Measurements from ENCODE around the gene DDX23.

DDX23 gene

DNA sequence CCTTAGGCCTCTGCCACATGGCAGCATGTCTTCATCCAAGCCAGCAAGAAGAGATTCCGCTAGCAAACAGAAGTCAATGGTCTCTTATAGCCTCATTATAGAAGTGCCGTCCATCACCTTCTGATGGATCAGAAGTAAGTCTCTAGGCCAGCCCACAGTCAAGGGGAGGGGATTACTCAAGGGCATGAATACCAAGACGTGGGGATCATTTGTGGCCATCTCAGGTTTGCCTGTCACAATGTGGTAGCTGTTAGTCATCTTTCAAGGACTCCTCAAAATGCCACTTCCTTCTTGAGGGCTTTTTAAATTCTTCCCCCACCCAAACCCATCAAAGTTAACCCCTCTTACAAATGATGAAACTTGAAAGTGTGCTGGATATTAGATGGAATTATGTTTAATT is 55.0 kb downstream of the DDX23 start:
- H3K27ac Mint-ChIP-seq (ENCODE audit: low read depth) = no peak overlapping the region
- no peaks in the 10 kb centered on the region for H3K9me3 Mint-ChIP-seq
- no peaks in the 10 kb centered on the region for H3K36me3 Mint-ChIP-seq (ENCODE audit: insufficient read depth)
- DNase-seq (ENCODE audit: low spot score in 2 of 2) (no peak), ATAC-seq (replicated peaks; ENCODE audit: extremely low read depth, poor library complexity, severe bottlenecking) (no peak)
- peaks cover 28% of the 10 kb centered on the region for H3K27me3 Mint-ChIP-seq
- no peak overlapping the region for H3K4me3 Mint-ChIP-seq
- peaks cover 10% of the 10 kb centered on the region for H3K4me1 Mint-ChIP-seq

DNA sequence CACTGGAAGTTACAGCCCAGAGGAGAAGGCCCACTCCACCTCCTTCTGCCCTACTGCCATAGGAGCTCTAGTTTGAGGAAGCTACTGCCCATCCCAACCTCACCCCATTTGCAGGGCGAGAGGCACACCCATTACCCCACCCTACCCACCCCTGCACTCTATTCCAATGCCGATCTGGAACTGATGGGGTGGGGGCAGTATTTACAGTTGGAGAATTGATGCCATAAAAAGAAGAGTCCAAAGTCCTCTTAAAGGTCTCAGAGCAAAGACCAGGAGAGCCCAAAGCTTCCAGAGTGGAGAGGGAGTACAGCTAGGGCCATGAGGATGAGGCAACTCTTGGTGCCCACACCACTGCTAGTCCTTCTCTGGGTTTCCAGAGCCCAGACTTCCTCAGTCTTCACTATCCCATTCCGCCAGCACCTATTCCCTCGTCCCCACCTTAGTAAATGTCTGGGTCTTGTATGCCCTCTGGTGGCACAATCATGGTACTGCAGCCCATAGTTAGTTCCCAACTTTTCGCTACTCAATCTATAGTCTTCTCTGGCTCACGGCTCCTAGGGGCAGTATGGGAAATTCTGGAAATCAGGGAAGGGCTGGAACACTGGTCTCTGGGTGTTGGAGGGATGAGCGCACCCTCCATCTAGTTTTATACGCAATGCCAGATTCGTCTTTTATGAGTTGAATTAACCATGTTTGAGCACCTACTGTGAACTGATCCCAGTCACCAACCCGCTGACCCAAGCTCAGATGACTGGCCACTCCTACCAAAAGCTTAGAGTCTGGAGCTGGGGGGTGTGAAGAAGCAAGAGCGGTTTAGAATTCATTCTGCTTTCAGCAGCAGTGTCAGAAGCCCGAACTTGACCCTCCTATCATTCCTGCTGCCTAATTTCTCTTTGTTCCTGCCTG is 56.2 kb downstream of the DDX23 start:
- Mint-ChIP-seq H3K27ac (ENCODE audit: low read depth) (no peak overlapping the region), H3K27me3 (peaks cover 25% of the 10 kb centered on the region), H3K4me1 (peaks cover 10% of the 10 kb centered on the region), H3K9me3 (no peaks in the 10 kb centered on the region), H3K36me3 (ENCODE audit: insufficient read depth) (no peaks in the 10 kb centered on the region), H3K4me3 (no peak overlapping the region)
- ATAC-seq (replicated peaks; ENCODE audit: extremely low read depth, poor library complexity, severe bottlenecking) (peak; percentile 32), DNase-seq (ENCODE audit: low spot score in 2 of 2) (peak; percentile 33 to 52)

DNA sequence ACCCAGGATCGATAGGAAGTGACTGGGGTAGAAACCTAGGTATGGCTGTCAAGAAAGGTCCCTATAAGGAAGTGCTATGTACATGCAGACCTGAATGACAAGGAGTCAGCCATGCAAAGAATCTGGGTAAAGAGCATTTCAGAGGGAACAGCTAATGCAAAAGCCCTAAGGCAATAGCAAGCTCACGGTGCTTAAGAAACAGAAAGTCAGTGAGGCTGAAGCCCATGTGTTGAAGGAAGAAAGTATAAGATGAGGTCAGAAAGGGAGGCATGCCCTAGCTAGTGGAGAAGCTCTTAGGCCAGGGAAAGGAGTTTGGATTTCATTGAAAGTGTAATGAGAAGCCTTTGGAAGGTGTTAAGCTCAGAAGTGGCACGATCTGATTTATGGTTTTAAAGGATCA is 57.1 kb downstream of the DDX23 start:
- Mint-ChIP-seq H3K27me3 (peaks cover 25% of the 10 kb centered on the region), H3K4me1 (peaks cover 15% of the 10 kb centered on the region), H3K4me3 (no peak overlapping the region), H3K27ac (ENCODE audit: low read depth) (no peak overlapping the region), H3K36me3 (ENCODE audit: insufficient read depth) (no peaks in the 10 kb centered on the region), H3K9me3 (no peaks in the 10 kb centered on the region)
- DNase-seq (ENCODE audit: low spot score in 2 of 2) (no peak), ATAC-seq (replicated peaks; ENCODE audit: extremely low read depth, poor library complexity, severe bottlenecking) (no peak)

- H3K27me3 Mint-ChIP-seq = peaks cover 36% of the 10 kb centered on the region
- no peak overlapping the region for H3K27ac Mint-ChIP-seq (ENCODE audit: low read depth)
- no peaks in the 10 kb centered on the region for H3K36me3 Mint-ChIP-seq (ENCODE audit: insufficient read depth)
- H3K4me1 Mint-ChIP-seq = peaks cover 21% of the 10 kb centered on the region
- ATAC-seq (replicated peaks; ENCODE audit: extremely low read depth, poor library complexity, severe bottlenecking) = no peak
- no peak overlapping the region for H3K4me3 Mint-ChIP-seq
- DNase-seq (ENCODE audit: low spot score in 2 of 2) = no peak
- no peaks in the 10 kb centered on the region for H3K9me3 Mint-ChIP-seq
These were observed 58.3 kb downstream of the DDX23 start for GRCh38 chr12:48793696-48794095.

DNA sequence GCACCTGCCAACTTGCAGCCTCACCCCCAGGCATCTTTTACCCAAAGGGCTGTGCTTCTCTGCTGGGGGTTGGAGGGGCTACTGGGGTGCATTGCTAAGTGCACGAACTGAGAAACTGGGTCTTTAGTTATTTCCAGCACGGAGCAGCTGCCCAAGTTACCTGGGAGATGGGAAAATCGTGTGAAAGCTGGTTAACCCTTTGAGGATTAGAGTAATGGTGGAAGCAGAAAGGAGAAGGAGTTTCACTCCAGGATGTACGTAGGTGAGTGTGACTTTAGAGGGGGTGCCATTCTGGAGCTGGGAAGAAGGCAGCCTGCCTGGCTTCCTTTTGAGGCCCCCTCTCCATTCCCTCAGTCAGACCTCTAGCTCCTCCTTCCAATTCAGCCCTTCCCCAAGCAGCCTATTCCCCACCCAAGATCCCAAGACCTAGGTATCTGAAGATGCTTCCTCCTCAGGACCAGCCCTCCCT is 62.1 kb downstream of the DDX23 start:
- Mint-ChIP-seq H3K27me3 (peaks cover 67% of the 10 kb centered on the region), H3K4me3 (peak overlapping the region; percentile 51), H3K27ac (ENCODE audit: low read depth) (no peak overlapping the region), H3K36me3 (ENCODE audit: insufficient read depth) (no peaks in the 10 kb centered on the region), H3K9me3 (no peaks in the 10 kb centered on the region), H3K4me1 (peaks cover 23% of the 10 kb centered on the region)
- no peak for ATAC-seq (replicated peaks; ENCODE audit: extremely low read depth, poor library complexity, severe bottlenecking)
- DNase-seq (ENCODE audit: low spot score in 2 of 2) = no peak

- Mint-ChIP-seq H3K27ac (ENCODE audit: low read depth) (no peak within 1 kb of the TSS), H3K4me1 (peaks cover 21% of the 10 kb centered on the region), H3K9me3 (no peaks in the 10 kb centered on the region), H3K36me3 (ENCODE audit: insufficient read depth) (no peaks in the 10 kb centered on the region), H3K27me3 (peaks cover 68% of the 10 kb centered on the region), H3K4me3 (peak within 1 kb of the TSS; percentile 51)
- no peak for ATAC-seq (replicated peaks; ENCODE audit: extremely low read depth, poor library complexity, severe bottlenecking)
- DNase-seq (ENCODE audit: low spot score in 2 of 2) = no peak
These were observed 62.8 kb downstream of the DDX23 start, which contains the start of gene ADCY6 for GRCh38 chr12:48788854-48789775. Gene ADCY6 (minus strand): TSS chr12:48789089. CDS start chr12:48783434, 5,655 bp downstream.

DNA sequence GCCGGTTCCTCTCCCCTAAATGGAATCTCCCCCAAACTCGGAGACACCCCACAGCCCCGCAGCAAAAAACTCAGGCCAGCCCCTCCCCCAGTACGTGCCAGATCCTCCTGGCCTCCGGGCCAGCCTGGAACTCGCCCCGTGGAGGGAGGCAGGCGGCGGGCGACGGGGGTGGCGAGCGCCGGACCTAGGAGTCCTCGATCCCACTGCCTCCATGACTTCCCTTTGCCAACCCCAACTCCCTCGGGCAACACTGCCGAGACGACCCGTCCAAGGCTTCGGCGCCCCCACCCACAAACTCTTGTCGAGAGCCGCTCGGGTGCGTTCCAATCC is 63.5 kb downstream of the DDX23 start:
- Mint-ChIP-seq H3K36me3 (ENCODE audit: insufficient read depth) (no peaks in the 10 kb centered on the region), H3K4me3 (peak overlapping the region; percentile 51), H3K27ac (ENCODE audit: low read depth) (no peak overlapping the region), H3K9me3 (no peaks in the 10 kb centered on the region), H3K27me3 (peaks cover 68% of the 10 kb centered on the region), H3K4me1 (peaks cover 21% of the 10 kb centered on the region)
- DNase-seq (ENCODE audit: low spot score in 2 of 2) (no peak), ATAC-seq (replicated peaks; ENCODE audit: extremely low read depth, poor library complexity, severe bottlenecking) (no peak)

DNA sequence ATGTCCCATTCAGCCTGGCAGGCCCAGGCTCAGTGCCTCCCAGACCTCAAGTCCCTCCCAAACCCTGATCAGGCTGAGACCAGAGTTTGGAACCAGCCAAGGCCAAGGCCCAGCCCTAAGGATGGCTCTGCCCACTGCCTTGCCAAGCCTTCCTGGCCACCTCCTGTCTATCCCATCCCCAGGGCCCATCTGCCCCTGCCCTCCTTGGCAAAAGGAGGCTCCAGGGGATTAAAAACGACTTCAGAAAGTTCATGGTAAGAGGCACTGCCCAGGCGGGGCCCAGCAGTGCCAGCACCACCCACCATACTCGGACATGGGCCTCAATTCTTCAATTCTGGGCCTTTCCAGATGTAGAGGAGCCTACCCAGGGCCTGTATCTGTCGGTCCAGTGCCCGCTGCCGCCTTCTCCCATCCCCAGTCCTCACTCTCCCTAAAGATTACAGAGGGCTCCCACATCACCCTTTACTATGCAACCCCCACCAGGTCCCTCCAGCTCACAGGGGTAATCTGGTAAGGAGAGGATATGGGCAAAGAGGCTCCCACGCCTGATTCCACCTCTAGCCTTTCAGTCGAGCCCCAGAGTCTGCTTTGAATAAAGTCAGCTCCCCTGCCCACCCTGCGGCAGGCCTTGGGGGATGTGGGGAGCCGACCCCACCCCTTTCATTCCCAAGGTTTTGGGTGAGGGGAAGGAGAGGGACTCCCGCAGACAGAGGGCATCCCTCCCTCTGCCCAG is 64.0 kb downstream of the DDX23 start:
- Mint-ChIP-seq H3K4me3 (peak overlapping the region; percentile 51), H3K27ac (ENCODE audit: low read depth) (no peak overlapping the region), H3K9me3 (no peaks in the 10 kb centered on the region), H3K27me3 (peaks cover 68% of the 10 kb centered on the region), H3K36me3 (ENCODE audit: insufficient read depth) (no peaks in the 10 kb centered on the region), H3K4me1 (peaks cover 21% of the 10 kb centered on the region)
- ATAC-seq (replicated peaks; ENCODE audit: extremely low read depth, poor library complexity, severe bottlenecking) (no peak), DNase-seq (ENCODE audit: low spot score in 2 of 2) (no peak)

- DNase-seq (ENCODE audit: low spot score in 2 of 2) = no peak
- H3K9me3 Mint-ChIP-seq = no peaks in the 10 kb centered on the region
- no peaks in the 10 kb centered on the region for H3K36me3 Mint-ChIP-seq (ENCODE audit: insufficient read depth)
- H3K27ac Mint-ChIP-seq (ENCODE audit: low read depth) = no peak overlapping the region
- H3K27me3 Mint-ChIP-seq = peaks cover 77% of the 10 kb centered on the region
- H3K4me1 Mint-ChIP-seq = peaks cover 21% of the 10 kb centered on the region
- H3K4me3 Mint-ChIP-seq = no peak overlapping the region
- no peak for ATAC-seq (replicated peaks; ENCODE audit: extremely low read depth, poor library complexity, severe bottlenecking)
These were observed 65.1 kb downstream of the DDX23 start for GRCh38 chr12:48786591-48787544.

DNA sequence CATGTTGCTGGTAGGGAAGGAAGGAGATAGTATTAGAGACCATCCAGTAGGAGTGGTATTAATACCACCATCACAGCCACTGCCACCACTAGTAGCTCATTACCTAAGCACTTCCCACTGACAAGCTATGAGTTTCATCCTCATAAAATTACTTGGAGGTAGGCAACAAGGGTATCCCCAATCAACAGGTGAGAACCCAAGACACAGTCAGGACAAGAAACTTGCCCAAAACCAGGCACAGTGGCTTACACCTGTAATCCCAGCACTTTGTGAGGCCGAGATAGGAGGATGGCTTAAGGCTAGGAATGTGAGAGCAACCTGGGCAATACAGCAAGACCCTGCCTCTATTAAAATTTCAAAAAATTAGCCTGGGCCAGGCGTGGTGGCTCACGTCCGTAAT is 68.5 kb downstream of the DDX23 start:
- peaks cover 7% of the 10 kb centered on the region for H3K4me1 Mint-ChIP-seq
- peaks cover 55% of the 10 kb centered on the region for H3K27me3 Mint-ChIP-seq
- ATAC-seq (replicated peaks; ENCODE audit: extremely low read depth, poor library complexity, severe bottlenecking) = no peak
- no peak overlapping the region for H3K4me3 Mint-ChIP-seq
- no peak for DNase-seq (ENCODE audit: low spot score in 2 of 2)
- H3K36me3 Mint-ChIP-seq (ENCODE audit: insufficient read depth) = no peaks in the 10 kb centered on the region
- H3K9me3 Mint-ChIP-seq = no peaks in the 10 kb centered on the region
- H3K27ac Mint-ChIP-seq (ENCODE audit: low read depth) = no peak overlapping the region

- peaks cover 48% of the 10 kb centered on the region for H3K27me3 Mint-ChIP-seq
- no peaks in the 10 kb centered on the region for H3K36me3 Mint-ChIP-seq (ENCODE audit: insufficient read depth)
- peaks cover under 1% of the 10 kb centered on the region for H3K4me1 Mint-ChIP-seq
- no peaks in the 10 kb centered on the region for H3K9me3 Mint-ChIP-seq
- no peak overlapping the region for H3K27ac Mint-ChIP-seq (ENCODE audit: low read depth)
- H3K4me3 Mint-ChIP-seq = no peak overlapping the region
- DNase-seq (ENCODE audit: low spot score in 2 of 2) (no peak), ATAC-seq (replicated peaks; ENCODE audit: extremely low read depth, poor library complexity, severe bottlenecking) (no peak)
These were observed 69.2 kb downstream of the DDX23 start for GRCh38 chr12:48782457-48783395.

Data from central memory CD8-positive, alpha-beta T cell (primary cell).